NOMO-1 treated with dmso at 0.1 percent for 144 hours (cell line): ENCODE data around the gene RALGPS1.
A peak's percentile ranks its signal among the peaks of the same experiment; 100 is the strongest.

Source experiments
- DNase-seq: peaks from one replicate; lab custom pipeline; 2025; ENCODE audit not compliant: unreplicated experiment; lab: John Stamatoyannopoulos, UW

The RALGPS1 gene

GRCh38 chr9:126953041-126953809 is 38.6 kb downstream of the RALGPS1 start:
- no peak for DNase-seq

DNA sequence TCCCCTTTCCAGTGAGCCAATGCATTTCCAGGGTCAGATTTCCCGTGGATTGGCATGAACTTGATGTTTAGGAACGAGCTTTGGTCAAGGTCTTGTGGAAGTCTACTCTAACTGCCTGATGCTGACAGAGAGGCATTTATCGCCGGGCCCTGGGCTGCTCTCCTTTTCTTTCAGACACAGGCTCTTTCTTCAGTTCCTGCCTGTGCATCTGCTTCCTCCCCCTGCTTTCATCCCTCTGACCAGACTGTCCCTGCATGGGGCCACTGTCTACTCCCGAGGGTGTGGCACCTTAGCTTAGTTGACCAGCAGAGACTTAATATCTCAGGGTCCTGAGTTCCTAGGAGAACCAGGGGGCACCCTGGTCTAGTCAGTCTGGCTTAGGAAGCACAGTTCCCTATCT is 41.2 kb downstream of the RALGPS1 start:
- DNase-seq: no peak

DNA sequence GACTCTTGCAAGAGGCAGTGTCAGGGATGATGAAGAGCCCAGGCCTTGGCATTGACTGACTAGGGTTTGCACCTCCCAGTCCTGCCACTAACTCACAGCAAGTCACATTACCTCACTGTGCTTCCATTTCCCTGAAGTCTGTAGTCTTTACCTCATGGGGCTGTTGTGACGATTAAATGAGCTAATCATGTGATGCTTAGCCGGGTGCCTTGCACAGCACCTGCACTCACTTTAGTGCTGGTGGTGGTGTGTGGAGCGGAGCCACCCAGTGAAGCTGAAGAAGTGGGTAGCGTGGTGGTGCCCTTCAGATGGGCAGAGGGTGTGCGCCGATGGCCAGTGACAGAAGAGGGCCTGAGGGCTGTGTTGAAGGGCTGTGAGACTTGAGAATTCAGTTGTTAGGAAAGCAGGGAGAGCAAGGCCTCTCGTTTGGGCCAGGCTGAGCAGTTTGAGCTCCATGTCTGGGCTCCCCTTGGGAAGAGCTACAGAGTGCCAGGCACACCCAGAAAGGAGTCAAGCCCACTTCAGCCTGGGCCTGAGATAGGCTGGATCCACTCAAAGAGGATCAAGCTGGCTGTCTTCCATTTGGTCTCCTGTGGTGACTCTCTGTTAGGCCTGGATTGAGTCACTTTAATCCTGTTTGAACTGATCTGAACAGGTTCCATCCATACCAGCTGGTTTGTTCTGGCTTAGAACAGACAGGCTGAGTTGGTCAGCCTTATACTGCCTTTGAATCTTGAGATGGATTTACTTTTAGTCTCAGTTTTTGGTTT is 42.5 kb downstream of the RALGPS1 start:
- DNase-seq: no peak

- DNase-seq: no peak
Measured at GRCh38 chr9:126957687-126958053, 43.1 kb downstream of the RALGPS1 start.

DNA sequence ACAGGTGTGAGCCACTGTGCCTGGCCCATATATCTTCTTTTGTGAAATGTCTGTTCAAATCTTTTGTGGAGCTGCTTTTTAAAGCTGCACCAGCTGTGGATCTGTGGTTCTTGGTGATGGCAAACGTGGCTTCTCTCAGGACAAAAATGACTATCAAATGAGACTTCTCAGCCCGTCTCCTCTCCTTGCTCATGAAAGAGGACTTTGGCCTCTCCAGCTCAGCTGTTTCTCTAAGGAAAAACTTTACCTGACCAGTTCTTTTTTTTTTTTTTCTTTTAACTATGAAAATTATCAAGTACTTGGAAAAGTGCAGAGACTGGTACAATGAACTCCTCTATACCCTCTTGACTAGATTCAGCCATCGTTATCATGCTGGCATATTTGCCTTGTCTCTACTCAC is 44.8 kb downstream of the RALGPS1 start:
- DNase-seq: no peak

DNA sequence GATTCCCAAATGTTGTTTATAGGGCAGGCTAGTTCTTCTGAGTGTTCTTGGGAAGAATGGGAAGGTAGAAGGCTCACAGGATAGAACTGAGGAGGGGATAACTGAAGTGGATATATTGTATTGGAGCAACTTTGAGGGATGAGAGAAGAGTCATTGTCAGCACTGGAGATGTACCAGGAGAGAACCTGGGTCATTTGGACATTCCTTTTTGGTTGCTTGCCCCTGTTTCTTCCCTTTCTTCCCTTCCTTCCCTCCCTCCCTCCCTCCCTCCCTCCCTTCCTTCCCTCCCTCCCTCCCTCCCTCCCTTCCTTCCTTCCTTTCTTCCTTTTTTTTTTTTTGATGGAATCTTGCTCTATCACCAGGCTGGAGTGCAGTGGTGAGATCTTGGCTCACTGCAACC is 45.3 kb downstream of the RALGPS1 start:
- no peak for DNase-seq

DNA sequence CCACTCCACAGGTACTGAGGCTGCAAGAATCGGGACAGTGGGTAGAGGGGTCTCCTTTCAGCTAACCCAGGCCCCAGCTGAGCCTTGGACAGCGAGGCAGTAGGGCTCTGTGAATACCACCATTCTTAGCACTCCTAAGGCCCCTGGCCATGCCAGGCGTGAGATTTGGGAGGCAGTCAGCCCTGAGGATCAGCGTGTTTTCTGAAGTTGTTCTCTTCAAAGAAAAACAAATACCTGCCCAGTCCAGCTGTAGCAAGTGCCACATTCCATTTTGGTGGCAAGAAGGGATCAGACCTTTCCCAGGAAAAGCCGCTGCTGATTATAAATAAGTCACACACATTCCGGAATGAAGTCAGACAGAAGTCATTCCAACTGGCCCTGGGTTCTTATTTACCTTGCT is 47.8 kb downstream of the RALGPS1 start:
- DNase-seq: no peak

DNA sequence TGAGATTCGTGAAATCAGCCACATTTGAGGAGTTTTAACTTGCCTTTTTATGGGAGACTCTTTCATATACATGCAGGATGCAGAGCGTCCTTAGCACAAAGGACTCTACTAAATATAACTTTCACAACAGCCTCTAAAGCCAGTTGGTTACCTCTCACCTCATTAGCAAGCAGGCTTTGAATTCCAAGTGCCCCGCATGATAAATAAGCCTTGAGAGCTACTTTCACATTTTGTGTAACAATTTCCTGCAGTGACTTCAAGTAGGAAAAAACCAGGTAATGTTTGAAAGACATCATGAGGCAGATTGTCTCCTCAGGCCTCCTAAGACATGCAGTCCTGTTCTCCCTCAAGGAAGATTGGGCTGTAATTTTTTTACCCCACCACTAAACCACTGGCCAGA is 50.5 kb downstream of the RALGPS1 start:
- DNase-seq: no peak

DNA sequence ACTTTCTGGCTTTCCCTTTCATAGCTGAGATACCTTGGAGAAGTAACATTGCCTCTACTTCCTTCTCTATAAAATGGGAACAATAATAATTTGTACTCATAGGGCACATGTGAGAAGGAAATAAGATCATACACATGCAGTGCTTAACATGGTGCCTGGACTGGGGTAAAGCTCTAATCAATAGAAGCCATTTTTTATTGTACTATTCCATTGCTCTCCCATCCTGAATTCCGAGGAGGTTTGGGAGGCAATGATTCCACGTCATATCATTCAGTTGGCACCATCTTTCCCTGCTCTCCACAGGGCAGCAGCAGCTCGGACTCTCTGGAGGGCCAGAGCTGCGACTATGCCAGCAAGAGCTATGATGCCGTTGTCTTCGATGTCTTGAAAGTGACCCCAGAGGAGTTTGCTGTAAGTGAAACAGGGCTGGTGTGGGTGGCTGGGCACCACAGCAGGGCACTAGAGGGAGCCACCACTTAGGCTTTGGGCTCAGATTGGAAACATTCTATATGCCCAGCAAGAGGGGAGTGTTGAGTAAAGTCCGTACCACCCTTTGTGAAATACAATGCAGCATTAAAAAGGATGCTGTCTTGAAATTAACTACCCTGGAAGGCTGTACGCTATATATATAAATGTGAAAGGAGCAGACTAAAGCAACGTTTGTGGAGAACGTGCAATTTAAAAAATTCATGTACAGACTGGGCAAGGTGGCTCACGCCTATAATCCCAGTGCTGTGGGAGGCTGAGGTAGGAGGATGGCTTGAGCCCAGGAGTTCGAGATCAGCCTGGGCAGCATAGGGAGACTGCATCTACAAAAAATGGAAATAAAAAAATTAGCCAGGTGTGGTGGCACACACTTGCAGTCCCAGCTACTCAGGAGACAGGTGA is 51.2 kb downstream of the RALGPS1 start:
- DNase-seq: peak; percentile 11

DNA sequence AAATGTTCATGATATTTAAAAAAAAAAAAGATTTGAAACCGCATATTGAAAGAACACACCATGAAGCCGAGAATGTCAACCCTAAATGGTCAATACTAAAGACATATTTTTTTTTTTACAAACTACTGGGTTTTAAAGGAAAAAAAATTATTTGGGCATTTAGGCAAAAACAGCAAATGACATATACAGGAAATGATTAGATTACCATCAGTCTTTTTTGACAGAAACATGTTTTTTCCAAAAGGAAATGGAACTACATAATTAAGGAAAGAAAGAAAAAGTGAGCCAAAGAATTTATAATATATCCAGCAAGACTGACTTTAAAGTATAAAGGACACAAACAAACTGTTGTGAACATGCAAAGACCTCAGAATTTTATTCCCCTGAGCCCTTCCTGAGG is 56.7 kb downstream of the RALGPS1 start:
- DNase-seq: no peak

GRCh38 chr9:126973651-126974529 is 59.3 kb downstream of the RALGPS1 start:
- DNase-seq: no peak

GRCh38 chr9:126974594-126974993 is 60.0 kb downstream of the RALGPS1 start:
- no peak for DNase-seq

DNA sequence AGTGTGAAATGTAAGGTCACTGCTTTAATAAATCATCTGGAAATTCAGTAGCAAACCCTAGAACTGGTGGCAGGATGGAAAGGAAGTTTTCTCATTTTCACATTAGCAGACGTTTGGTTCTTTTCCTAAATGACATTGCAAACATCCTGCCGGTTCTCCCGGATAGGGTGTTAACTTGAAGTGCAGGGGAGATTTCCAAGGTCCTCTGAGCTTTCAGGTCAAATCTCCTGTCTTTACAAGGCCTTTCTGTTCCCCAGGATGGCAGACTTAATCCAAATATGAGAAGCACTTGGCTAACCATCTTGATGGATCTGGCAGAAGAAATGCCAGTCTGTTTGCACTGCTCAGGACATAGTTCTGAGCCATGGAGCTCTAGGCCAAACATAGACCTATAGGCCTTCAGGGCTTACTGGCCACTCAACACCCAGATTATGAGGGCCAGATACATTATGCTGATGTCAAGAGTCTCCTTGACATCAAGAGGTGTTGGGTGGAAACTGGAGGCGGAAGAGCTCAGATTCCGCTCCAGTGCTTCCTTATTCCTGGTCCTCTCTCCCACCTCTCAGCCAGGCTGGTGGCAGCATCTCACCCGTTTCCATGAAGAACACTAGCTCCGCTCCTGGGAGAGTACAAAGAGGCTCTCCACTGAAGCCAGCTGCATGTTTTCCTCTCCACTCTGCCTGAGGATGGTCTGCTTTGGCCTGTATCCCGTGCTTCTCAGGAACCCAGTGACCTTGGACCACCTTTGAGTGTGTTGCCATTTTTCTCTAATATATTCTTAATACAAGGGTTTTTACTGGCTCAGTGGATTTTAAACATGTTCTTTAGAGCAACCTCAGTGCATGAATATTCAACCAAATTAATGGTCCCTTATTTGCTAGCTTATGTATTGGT is 61.0 kb downstream of the RALGPS1 start:
- no peak for DNase-seq

- DNase-seq: no peak
Measured at GRCh38 chr9:126979461-126979860, 64.9 kb downstream of the RALGPS1 start.

GRCh38 chr9:126980231-126980630 is 65.6 kb downstream of the RALGPS1 start:
- DNase-seq: no peak

- DNase-seq: no peak
Measured at GRCh38 chr9:126981218-126981617, 66.6 kb downstream of the RALGPS1 start.

DNA sequence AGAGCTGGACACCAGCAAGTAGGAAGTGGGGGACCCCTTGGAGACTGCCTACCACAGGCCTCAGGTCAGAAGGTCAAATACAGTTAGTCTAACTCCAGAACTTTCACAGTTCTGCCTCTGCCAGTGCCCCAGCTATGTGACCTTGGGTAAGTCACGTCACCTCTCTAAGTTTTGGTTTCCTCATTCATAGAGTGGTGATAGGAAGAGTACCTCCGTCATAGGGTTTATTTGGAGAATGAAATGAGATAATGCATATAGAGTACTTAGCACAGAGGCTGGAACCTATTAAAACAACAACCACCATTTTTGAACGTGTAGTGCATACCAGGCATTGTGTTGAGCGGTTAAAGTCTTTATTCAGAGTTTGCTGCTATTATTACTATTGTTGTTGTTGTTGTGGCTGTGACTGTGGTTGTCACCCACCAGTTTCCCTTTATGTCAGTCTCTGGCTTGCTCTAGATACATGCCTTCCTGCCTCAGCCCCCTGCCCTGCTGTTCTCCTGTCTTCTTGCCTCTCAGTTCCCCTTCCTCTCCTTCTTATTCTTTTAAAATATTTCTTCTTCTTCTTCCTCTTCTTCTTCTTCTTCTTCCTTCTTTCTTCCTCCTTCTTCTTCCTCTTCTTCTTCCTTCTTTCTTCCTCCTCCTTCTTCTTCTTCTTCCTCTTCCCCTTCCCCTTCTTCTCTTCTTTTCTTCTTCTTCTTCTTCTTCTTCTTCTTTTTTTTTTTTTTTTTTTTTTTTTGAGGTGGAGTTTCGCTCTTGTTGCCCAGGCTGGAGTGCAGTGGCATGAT is 67.8 kb downstream of the RALGPS1 start:
- no peak for DNase-seq

DNA sequence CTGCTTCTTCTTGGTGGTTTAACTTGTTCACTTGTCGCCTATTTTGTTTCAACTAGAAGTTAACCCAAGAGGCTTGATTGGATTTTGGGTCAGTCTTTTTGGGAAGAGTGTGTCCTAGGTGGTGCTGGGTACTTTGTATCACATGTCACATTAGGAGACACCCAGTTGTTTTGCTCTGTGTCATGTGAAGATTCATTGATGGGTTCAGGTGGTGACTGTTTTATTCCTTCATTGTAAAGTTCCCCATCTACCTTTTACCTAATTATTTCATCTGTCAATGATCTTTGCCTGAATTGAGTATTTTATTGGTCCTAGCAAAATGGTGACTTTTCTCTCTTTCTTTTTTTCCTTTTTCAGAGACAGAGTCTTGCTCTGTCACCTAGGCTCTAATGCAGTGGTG is 69.2 kb downstream of the RALGPS1 start:
- DNase-seq: no peak

- DNase-seq: no peak
Measured at GRCh38 chr9:126984969-126985368, 70.4 kb downstream of the RALGPS1 start.
